ENCODE results near the gene WNK2. TPM values are rescaled to one million over a fixed set of nuclear protein-coding genes. Genes with fewer than 3 reads are reported as not detected.

WNK2 gene
- total and polyA plus RNA-seq, 2 of the 4 experiments (the other 2 are of a cell fraction), result not detected

- Histone ChIP-seq H2BK15ac (ENCODE audit: low read depth, low read length) (no peak overlapping the region), H2AK9ac (replicated peaks; ENCODE audit: low read depth, low read length, poor library complexity) (no peak overlapping the region), H2BK120ac (ENCODE audit: low read depth, low read length) (no peak overlapping the region), H2AK5ac (ENCODE audit: low read depth, low read length) (no peak overlapping the region), H3K27ac (ENCODE audit: insufficient read depth, low read length) (no peak overlapping the region), H3K4me3 (ENCODE audit: insufficient read depth, low read depth, low read length) (no peak overlapping the region), H4K5ac (ENCODE audit: low read depth, low read length) (no peak overlapping the region), H3K4me2 (ENCODE audit: low read depth, low read length) (no peak overlapping the region), H3K56ac (ENCODE audit: extremely low read depth, insufficient read depth, low read length) (no peak overlapping the region), H3K36me3 (ENCODE audit: control insufficient read depth, insufficient read depth, low read length) (no peaks in the 10 kb centered on the region), H2AFZ (replicated peaks; ENCODE audit: low read length, poor library complexity) (no peak overlapping the region), H3K9me3 (ENCODE audit: control insufficient read depth, insufficient read depth, low read length) (no peaks in the 10 kb centered on the region), H2BK5ac (ENCODE audit: low read depth, low read length, poor library complexity, severe bottlenecking) (no peak overlapping the region), H3K9ac (ENCODE audit: low read depth, low read length) (no peak overlapping the region), H3K4me1 (ENCODE audit: control insufficient read depth, insufficient read depth, low read length) (no peaks in the 10 kb centered on the region), H3K4ac (ENCODE audit: low read depth, low read length) (no peak overlapping the region), H4K20me1 (ENCODE audit: insufficient read depth, low read length) (no peaks in the 10 kb centered on the region), H2BK20ac (ENCODE audit: low read depth, low read length) (no peak overlapping the region), H4K91ac (ENCODE audit: insufficient read depth, low read depth, low read length) (no peak overlapping the region), H3K18ac (ENCODE audit: low read depth, low read length) (no peak overlapping the region), H4K8ac (ENCODE audit: low read depth in 2 of 2, low read length in 2 of 2) (no peak overlapping the region), H3K14ac (replicated peaks; ENCODE audit: low read depth, low read length) (no peak overlapping the region), H3K23ac (ENCODE audit: low read depth, low read length) (no peak overlapping the region), H3K9me1 (ENCODE audit: insufficient read depth, low read length) (no peaks in the 10 kb centered on the region), H3K27me3 (ENCODE audit: control insufficient read depth, insufficient read depth, low read length) (peaks cover 58% of the 10 kb centered on the region), H3K79me1 (ENCODE audit: low read depth in 1 of 2, low read length in 2 of 2) (no peaks in the 10 kb centered on the region)
- no peak for DNase-seq
- dilution Hi-C loops (cut with HindIII; ENCODE audit: low sequenced_read_pairs, unreplicated experiment) (no loop called here), intact Hi-C loops (cut with micrococcal nuclease) (no loop called here), in situ Hi-C loops (cut with MboI; ENCODE audit: low sequenced_read_pairs) (no loop called here)
- WGBS, 2 experiments (ENCODE audit: extremely low coverage in 2 of 2, insufficient read length in 1 of 2), result 76% methylated on average over 3 of the region's 5 CpGs; no CpG with 5 or more reads in 1 of the 2 experiments
- no TSS peak for BruUV-seq (replicated peaks)
- ATAC-seq (ENCODE audit: low read depth), result no peak
- ChIA-PET CTCF (no interaction called here), POLR2A (ENCODE audit: unreplicated experiment) (no interaction called here)
- TF ChIP-seq POLR2A (IDR thresholded peaks at IDR 0.05; ENCODE audit: low read depth, low read length), result no peak
- no peak for TF ChIP-seq CHD1 (IDR thresholded peaks at IDR 0.05; ENCODE audit: low read depth, low read length)
- no peak for TF ChIP-seq BHLHE40 (IDR thresholded peaks at IDR 0.05; ENCODE audit: low read depth, low read length)
- no peak for TF ChIP-seq MAZ (IDR thresholded peaks at IDR 0.05; ENCODE audit: borderline replicate concordance, low read depth, low read length)
- TF ChIP-seq USF2 (IDR thresholded peaks at IDR 0.05; ENCODE audit: low read depth, low read length), result no peak
- TF ChIP-seq RAD21 (IDR thresholded peaks at IDR 0.05; ENCODE audit: low read length), result no peak
- no peak for TF ChIP-seq MXI1 (IDR thresholded peaks at IDR 0.05; ENCODE audit: borderline replicate concordance, low read depth, low read length)
- TF ChIP-seq RFX5 (IDR thresholded peaks at IDR 0.05; ENCODE audit: low read depth, low read length), result no peak
- no peak for TF ChIP-seq ELK1 (IDR thresholded peaks at IDR 0.05; ENCODE audit: borderline replicate concordance, low read depth, low read length)
- no peak for TF ChIP-seq RCOR1 (IDR thresholded peaks at IDR 0.05; ENCODE audit: insufficient replicate concordance, low read length)
- TF ChIP-seq NFE2L2 (IDR thresholded peaks at IDR 0.05; ENCODE audit: low read depth, low read length), result no peak
- TF ChIP-seq CEBPB (IDR thresholded peaks at IDR 0.05; ENCODE audit: low read depth, low read length), result no peak
- no peak for TF ChIP-seq CTCF (conservative IDR thresholded peaks at IDR 0.05; ENCODE audit: low read depth, low read length)
- no peak for TF ChIP-seq MAFK (IDR thresholded peaks at IDR 0.05; ENCODE audit: low read depth, low read length)
- TF ChIP-seq FOS (IDR thresholded peaks at IDR 0.05; ENCODE audit: low read depth, low read length), result no peak
- TF ChIP-seq SMC3 (IDR thresholded peaks at IDR 0.05; ENCODE audit: low read depth, low read length), result no peak
These were observed 3.6 kb downstream of the WNK2 start for GRCh38 chr9:93187574-93187973.

All from IMR-90 (cell line).